ENCODE measurements around the gene CAV1. TPM values are rescaled to one million over a fixed set of nuclear protein-coding genes. Genes with fewer than 3 reads are reported as not detected.

Gene CAV1
- total and polyA plus RNA-seq, 3 donors from 2014 or later: 33.1 to 84.2 (median 39.9) TPM

DNA sequence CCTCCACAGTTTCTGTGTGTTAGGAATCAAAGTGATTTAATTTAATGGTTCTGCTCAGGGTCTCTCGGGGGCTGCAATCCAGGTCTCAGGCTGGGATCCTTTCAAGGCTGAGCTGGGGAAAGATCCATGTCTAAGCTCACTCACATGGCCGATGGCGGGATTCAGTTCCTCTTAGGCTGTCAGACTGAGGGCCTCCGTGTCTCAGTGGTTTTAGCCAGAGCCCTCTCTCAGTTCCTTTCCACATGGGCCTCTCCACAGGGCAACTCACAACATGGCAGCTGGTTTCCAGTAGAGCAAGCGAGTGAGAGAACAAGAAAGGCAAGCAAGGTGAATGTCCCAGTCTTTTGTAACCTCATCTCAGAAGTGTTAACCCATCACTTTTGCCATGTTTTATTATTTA, 26.9 kb downstream of the CAV1 start:
- Histone ChIP-seq H3K27me3 (no peaks in the 10 kb centered on the region), H3K4me1 (no peaks in the 10 kb centered on the region), H3K27ac (no peak overlapping the region), H3K4me3 (no peak overlapping the region), H3K36me3 (ENCODE audit: low read depth, missing control alignments) (no peaks in the 10 kb centered on the region), H3K9me3 (no peaks in the 10 kb centered on the region)
- no peak for DNase-seq
- intact Hi-C loops (cut with DNase I; ENCODE audit: low total_unique reads): no loop called here
- WGBS, 2 donors: 69 to 71% methylated on average over 5 of the region's 5 CpGs
- TF ChIP-seq, protein P1, sequence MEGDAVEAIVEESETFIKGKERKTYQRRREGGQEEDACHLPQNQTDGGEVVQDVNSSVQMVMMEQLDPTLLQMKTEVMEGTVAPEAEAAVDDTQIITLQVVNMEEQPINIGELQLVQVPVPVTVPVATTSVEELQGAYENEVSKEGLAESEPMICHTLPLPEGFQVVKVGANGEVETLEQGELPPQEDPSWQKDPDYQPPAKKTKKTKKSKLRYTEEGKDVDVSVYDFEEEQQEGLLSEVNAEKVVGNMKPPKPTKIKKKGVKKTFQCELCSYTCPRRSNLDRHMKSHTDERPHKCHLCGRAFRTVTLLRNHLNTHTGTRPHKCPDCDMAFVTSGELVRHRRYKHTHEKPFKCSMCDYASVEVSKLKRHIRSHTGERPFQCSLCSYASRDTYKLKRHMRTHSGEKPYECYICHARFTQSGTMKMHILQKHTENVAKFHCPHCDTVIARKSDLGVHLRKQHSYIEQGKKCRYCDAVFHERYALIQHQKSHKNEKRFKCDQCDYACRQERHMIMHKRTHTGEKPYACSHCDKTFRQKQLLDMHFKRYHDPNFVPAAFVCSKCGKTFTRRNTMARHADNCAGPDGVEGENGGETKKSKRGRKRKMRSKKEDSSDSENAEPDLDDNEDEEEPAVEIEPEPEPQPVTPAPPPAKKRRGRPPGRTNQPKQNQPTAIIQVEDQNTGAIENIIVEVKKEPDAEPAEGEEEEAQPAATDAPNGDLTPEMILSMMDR (IDR thresholded peaks at IDR 0.05): no peak
- TF ChIP-seq POLR2A (IDR thresholded peaks at IDR 0.05): no peak

DNA sequence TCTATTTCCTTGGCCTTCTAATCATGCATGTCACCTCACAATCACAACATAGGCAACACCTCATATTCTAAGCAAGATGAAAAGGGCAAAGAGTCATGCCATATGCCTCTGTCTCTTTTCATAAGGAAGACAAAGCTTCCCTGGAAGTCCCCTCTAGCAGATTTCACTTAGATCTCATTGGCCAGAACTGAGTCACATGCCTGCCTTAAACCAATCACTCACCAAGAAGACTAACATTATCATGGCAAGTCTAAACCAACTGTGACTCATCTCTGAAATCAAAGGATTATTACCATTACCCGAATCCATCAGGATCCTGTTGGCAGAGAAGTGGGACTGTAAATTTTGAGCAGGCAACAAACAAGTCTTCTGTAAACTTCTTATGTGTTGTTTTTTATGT, 27.8 kb downstream of the CAV1 start:
- no peak overlapping the region for H3K4me3 ChIP-seq
- DNase-seq: no peak
- no peaks in the 10 kb centered on the region for H3K27me3 ChIP-seq
- H3K9me3 ChIP-seq: no peaks in the 10 kb centered on the region
- H3K36me3 ChIP-seq (ENCODE audit: low read depth, missing control alignments): no peaks in the 10 kb centered on the region
- 89 to 93% methylated on average over 1 of the region's 1 CpG for WGBS, 2 donors
- no peak overlapping the region for H3K27ac ChIP-seq
- TF ChIP-seq, protein P1 (IDR thresholded peaks at IDR 0.05): no peak
- TF ChIP-seq POLR2A (IDR thresholded peaks at IDR 0.05): no peak
- peaks cover 4% of the 10 kb centered on the region for H3K4me1 ChIP-seq
- intact Hi-C loops (cut with DNase I; ENCODE audit: low total_unique reads): no loop called here

DNA sequence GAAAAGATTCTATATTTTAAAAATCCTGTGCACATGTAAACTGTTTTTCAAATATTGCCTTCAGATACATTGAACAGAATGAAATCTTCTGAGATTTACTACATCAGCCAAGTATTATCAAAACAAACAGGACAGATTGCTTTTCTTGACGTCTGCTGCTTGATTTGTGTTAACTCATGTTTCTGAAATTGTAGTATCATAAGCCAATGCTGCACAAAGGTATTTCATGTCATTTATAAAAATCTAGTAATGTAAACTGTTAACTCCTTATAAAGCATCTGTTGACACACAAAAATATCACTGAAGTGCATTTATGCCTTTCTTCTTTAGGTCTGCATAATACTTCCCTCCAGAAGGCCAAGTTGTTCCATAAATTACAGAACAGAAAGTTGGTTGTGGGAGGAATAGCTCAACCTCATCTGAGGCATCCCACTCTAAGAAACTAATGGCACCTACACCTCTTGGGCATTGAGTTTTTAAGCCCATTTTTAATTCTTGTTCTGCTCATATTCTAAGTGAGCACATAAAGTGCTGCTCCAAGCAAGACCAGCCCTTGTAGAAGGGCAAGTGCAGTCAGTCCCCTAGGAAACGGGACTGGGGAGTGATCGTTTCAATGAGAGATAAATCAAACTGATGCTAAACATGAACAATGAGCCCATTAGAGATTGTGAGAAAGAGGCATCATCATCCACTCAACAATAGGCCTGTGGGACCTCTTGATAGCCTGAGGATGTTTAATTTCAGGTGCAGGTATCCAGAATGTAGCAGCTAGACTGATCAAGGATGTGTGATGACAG, 28.5 kb downstream of the CAV1 start:
- Histone ChIP-seq H3K4me1 (peaks cover 4% of the 10 kb centered on the region), H3K9me3 (no peaks in the 10 kb centered on the region), H3K27me3 (no peaks in the 10 kb centered on the region), H3K27ac (no peak overlapping the region), H3K4me3 (no peak overlapping the region), H3K36me3 (ENCODE audit: low read depth, missing control alignments) (no peaks in the 10 kb centered on the region)
- TF ChIP-seq, protein P1 (IDR thresholded peaks at IDR 0.05): no peak
- no peak for TF ChIP-seq POLR2A (IDR thresholded peaks at IDR 0.05)
- 41 to 70% methylated on average over 3 of the region's 3 CpGs for WGBS, 2 donors
- DNase-seq: no peak
- intact Hi-C loops (cut with DNase I; ENCODE audit: low total_unique reads): no loop called here

DNA sequence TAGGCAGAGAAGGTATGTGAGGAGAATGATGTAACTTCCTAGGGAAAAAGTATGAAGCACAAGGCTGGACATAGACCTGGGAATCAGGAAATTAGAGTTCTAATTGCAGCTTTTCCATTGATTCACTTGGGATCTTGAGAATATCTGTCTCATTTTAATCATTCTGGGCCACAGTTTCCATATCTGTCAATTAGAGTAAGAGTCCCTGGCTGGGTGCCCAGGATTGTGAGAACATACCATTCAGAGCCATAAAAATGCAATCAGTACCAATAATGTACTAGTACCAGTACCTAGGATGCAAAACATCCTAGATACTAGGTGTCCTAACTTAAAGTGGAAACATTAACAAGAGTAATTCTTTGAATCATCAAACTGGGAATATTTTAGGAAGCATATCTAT, 29.6 kb downstream of the CAV1 start:
- intact Hi-C loops (cut with DNase I; ENCODE audit: low total_unique reads): no loop called here
- no peaks in the 10 kb centered on the region for H3K9me3 ChIP-seq
- TF ChIP-seq, protein P1 (IDR thresholded peaks at IDR 0.05): no peak
- TF ChIP-seq POLR2A (IDR thresholded peaks at IDR 0.05): no peak
- peaks cover 4% of the 10 kb centered on the region for H3K4me1 ChIP-seq
- no peak for DNase-seq
- H3K36me3 ChIP-seq (ENCODE audit: low read depth, missing control alignments): no peaks in the 10 kb centered on the region
- H3K4me3 ChIP-seq: no peak overlapping the region
- no peaks in the 10 kb centered on the region for H3K27me3 ChIP-seq
- H3K27ac ChIP-seq: no peak overlapping the region

DNA sequence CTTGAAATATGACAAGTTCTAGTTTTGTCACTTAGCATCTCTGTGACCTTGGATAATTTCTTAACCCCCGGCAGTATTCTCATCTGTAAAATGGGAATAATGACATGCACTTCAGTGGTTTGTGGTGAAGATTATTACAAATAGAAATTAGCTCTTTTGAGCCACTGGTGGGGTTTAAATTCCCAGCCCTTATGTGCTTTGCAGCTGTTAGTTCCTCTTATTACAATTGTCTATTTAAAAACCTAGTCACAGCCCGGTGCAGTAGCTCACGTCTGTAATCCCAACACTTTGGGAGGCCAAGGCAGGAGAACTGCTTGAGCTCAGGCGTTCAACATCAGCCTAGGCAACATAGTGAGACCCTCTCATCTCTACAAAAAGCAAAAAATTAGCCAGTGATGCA, 30.1 kb downstream of the CAV1 start:
- Histone ChIP-seq H3K27me3 (no peaks in the 10 kb centered on the region), H3K4me1 (peaks cover 4% of the 10 kb centered on the region), H3K9me3 (no peaks in the 10 kb centered on the region), H3K4me3 (no peak overlapping the region), H3K36me3 (ENCODE audit: low read depth, missing control alignments) (no peaks in the 10 kb centered on the region), H3K27ac (no peak overlapping the region)
- DNase-seq: no peak
- no peak for TF ChIP-seq POLR2A (IDR thresholded peaks at IDR 0.05)
- TF ChIP-seq, protein P1 (IDR thresholded peaks at IDR 0.05): no peak
- WGBS, 2 donors: 62 to 66% methylated on average over 4 of the region's 4 CpGs
- intact Hi-C loops (cut with DNase I; ENCODE audit: low total_unique reads): no loop called here

All from testis (tissue), 3 donors.